Measurements from ENCODE around the gene GJC1. TPM values are rescaled to one million over a fixed set of nuclear protein-coding genes. Genes with fewer than 3 reads are reported as not detected.
"Not testable (repeated sequence)": the region's sequence is repeated elsewhere in the genome, so short reads cannot be mapped to it uniquely, and the experiment has no call there.

GJC1 gene
- total RNA-seq, 1 donor from 2014 or later = 8.2 TPM

GRCh38 chr17:44761932-44762810 is 67.9 kb downstream of the GJC1 start:
- no peak for DNase-seq (ENCODE audit: low read depth)

GRCh38 chr17:44760474-44761308 is 69.4 kb downstream of the GJC1 start:
- no peak for DNase-seq (ENCODE audit: low read depth)

DNA sequence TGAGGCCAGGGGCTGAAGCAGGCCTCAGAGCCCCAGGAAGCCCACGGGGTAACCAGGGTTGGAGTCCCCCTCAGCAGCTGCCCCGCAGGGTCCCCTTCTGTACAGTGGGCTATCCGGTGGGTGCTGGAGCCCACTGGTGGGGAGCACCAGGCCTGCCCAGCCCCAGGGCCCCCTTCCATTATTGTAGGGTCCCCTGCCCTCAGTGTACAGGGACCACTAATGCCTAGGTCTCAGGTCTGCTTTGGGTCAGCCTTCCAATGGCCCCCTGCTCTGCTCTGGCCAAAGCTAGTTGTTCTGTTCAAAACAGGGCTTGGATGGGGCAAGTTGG is 70.2 kb downstream of the GJC1 start:
- DNase-seq (ENCODE audit: low read depth) = no peak

GRCh38 chr17:44759086-44759915 is 70.8 kb downstream of the GJC1 start:
- no peak for DNase-seq (ENCODE audit: low read depth)

DNA sequence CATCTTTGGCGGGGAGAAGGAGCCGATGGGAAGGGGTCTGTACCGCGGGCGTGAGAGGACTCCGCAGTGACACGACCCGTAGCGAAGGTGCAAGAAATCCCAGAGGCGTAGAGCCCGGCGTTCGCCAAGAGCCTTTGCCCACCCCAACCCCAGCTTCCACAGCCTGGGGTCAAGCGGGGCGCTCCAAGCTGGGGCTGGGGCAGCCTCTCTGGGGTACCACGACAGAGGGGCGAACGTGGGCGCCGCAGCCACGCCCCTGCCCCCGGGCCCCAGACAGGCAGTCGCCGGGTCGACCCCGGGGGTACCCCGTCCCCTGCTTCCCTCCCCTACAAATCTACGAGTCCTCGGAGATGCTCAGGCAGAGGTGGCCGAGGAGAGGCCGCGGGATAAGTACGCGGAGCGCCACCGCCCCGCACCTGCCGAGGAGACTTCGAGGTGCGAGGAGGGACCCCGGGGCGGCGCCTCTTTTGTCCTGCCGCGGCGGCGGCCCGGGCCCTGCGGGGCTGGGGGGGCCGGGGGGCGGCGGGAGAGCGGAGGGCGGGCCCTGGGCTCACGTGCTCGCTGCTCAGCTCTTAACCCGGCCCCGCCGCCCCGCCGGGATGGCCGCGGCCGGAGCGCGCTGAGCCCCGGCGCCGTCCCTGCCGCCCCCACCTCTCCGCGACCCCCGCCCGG is 71.5 kb downstream of the GJC1 start, which contains the start of gene ADAM11:
ADAM11 (plus strand) TSS at position 575 of the 672 bp plus-strand sequence. CDS start 212 bp downstream, outside the sequence.
- no peak for DNase-seq (ENCODE audit: low read depth)

DNA sequence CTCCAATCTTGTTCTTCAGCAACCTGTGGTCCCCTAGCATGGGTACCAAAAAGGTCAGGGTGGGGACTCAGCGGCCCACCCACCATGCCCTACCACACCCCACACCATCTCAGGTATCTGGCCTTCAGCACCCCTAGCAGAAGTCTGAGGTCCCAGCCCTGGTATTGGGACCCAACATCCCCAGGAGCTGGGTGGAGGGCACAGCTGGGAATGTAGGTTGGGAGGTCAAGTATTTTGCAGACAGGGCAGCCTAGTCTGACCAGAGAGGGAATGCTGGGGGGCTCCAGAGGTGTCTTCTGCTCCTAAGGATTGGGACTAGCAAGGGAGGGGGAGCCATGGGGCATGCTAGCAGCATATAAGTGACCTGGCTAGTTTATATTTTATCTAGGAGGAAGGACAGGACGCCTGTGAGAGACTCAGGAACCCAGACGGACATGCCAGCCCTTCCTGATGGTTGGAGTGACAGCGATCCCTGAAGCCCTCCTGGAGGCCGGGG is 72.1 kb downstream of the GJC1 start:
- DNase-seq (ENCODE audit: low read depth) = no peak

DNA sequence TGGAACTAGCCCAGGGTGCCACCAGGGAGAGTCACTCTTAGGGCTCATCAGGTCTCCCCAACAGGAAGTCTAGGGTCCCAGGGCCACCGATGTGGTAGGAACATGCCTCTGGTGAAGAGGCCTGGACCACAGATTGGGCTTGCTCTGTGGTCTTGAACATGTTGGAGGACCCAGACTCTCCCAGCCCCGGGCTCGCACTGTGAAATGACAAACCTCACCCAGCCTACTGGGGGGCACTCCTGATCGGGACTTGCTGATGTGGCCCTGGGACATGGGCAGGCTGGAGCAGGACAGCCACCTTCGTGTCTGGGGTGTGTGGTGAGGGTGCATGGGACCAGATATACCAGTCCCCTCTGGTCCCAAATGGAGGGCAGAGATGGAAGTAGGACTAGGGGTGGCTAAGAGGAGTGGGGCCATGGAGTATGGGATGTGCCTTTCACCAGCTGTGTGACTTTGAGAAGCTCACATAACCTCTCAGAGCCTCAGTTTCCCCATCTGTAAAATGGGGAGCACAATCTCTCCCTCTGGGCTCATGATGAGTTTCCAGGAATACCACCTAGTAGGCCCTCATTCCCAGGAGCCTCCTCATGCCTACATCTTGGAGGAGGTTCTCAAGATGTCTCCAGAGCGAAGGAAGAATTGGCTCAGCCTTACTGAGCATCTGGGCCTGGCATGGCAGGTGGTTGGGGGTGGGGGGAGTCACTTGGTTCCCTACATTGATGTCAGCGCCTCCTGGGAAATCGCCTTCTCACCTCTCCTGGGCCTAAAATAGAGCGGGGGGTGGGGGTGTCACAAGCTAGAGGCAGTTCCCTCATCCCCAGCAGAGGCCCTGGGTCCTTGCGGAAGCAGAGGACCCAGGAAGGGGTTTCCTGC is 72.8 kb downstream of the GJC1 start:
- DNase-seq (ENCODE audit: low read depth) = no peak

DNA sequence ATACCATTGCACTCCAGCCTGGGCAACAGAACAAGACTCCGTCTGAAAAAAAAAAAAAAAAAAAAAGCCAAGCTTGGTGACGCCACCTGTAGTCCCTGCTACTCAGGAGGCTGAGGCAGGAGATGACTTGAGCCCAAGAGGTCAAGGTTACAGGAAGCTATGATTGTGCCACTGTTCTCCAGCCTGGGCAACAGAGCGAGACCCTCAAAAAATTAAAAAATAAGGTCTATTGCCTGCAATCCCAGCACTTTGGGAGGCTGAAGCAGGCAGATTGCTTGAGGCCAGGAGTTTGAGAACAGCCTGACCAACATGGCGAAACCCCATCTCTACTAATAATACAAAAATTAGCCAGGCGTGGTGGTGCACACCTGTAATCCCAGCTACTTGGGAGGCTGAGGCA is 74.9 kb downstream of the GJC1 start:
- not testable (repeated sequence) for DNase-seq (ENCODE audit: low read depth)

GRCh38 chr17:44754276-44754675 is 75.8 kb downstream of the GJC1 start:
- no peak for DNase-seq (ENCODE audit: low read depth)

GRCh38 chr17:44752953-44753861 is 76.9 kb downstream of the GJC1 start:
- DNase-seq (ENCODE audit: low read depth) = no peak

DNA sequence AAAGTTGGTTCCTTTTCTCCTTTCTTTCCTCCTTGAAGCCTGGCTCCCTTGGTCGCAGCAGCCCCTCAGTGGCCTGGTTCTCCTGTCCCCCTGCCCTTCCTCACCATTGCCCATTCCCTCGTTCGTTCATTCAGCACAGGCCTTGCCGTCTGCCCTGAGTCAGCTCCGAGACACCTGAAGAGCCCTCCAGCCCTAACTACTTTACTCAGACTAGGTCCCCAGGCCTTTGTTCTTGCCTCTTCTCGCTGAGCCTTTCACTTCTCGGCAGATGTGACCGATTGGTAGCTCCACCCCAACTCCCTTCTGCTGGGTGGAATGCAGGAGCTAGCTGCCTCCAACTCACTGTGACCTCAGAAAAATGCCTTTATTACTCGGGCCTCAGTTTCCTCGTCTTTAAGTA is 78.3 kb downstream of the GJC1 start:
- DNase-seq (ENCODE audit: low read depth) = no peak

DNA sequence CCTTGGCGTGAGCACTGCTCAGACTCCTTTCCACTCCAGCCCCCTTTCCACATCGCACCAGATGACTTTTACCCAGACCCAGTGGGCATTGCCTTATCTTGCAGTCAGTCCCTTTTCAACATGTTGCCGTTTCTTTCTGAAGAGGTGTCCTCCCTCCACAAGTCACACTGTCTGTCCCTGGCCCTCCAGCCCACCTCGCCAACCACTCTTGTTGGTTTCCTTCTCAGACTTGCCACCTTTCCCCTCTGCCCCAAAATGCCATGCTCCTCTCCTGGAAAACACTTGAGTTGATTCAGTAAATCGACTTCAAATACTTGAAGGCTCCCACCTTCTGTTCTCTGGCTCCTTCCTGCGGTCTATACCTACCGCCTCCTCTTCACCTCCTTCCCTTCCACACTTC is 78.8 kb downstream of the GJC1 start:
- DNase-seq (ENCODE audit: low read depth) = no peak

GRCh38 chr17:44749980-44750318 is 80.1 kb downstream of the GJC1 start:
- DNase-seq (ENCODE audit: low read depth) = no peak

DNA sequence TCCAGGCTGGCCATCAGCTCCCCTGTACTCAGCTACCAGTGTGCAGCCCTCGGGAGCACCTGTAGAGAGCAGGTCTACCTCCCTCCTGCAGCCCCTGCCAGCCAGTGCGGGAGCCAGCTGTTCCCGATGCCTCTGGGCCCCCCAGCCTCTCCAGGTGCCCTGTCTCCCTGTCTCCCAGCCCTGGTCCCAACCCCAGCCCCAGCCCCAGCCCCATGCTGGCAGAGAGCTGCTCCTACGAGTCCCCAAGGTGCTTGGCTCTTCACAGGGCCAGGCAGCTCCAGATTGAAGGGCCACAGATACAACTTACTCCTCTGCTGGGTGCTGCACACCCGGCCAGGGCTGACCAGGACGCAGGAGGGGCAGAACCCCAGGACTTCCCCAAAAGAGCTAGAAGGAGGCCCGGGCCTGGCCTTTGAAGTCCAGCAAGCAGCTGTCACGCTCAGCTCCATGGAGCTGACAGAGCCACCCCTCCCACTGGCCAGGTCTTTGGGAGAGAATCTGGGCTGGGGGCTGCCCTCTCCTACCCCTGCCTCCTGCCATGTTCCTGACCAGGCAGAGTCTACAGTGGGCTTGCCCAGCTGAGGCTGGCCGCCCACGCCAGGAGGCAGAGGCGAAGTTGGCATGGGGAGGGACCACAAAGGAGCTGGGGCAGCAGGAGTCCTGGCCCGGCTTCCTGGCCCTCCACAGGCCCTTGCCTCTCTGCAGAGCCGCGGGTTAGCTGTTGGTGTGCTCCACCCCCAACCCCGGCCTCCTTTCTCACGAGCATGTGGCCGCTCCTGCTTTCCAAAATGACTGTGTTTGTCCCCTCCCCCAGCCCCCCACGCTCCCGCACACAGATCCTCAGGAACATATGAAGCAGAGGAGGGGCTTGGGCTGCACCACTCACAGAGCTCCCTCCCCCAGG is 80.8 kb downstream of the GJC1 start:
- DNase-seq (ENCODE audit: low read depth) = no peak

All from myocyte (in vitro differentiated cells).